Measurements from ENCODE around the gene PTTG1IP. TPM values are rescaled to one million over a fixed set of nuclear protein-coding genes. Genes with fewer than 3 reads are reported as not detected.
"Not testable (repeated sequence)": the region's sequence is repeated elsewhere in the genome, so short reads cannot be mapped to it uniquely, and the experiment has no call there.

Gene PTTG1IP
- total RNA-seq, 1 donor from 2014 or later: 464 TPM

- no peak for DNase-seq (ENCODE audit: extremely low read depth, low read depth, low spot score)
Measured at GRCh38 chr21:44886113-44887075, 12.9 kb upstream of the PTTG1IP start.

- DNase-seq (ENCODE audit: extremely low read depth, low read depth, low spot score): no peak
Measured at GRCh38 chr21:44885615-44886014, 12.1 kb upstream of the PTTG1IP start.

DNA sequence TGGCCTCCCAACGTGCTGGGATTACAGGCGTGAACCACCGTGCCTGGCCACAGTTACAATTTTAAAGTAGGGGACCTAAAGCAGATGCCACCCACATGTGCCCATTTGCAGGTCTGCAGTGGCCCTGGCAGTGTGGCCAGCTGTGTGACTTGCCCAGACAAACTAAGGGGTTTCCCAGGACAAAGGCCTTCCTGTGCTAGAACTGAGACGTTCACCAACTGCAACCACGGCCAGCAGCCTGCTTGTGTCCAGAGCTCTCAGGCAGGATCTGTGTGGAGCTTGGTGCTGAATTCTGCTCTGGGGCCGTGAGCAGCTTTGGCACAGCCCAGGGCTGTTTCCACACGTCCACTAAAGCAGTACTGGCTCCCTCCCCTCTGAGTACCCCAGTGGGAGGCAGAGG lies 10.6 kb upstream of the PTTG1IP start:
- DNase-seq (ENCODE audit: extremely low read depth, low read depth, low spot score): no peak

DNA sequence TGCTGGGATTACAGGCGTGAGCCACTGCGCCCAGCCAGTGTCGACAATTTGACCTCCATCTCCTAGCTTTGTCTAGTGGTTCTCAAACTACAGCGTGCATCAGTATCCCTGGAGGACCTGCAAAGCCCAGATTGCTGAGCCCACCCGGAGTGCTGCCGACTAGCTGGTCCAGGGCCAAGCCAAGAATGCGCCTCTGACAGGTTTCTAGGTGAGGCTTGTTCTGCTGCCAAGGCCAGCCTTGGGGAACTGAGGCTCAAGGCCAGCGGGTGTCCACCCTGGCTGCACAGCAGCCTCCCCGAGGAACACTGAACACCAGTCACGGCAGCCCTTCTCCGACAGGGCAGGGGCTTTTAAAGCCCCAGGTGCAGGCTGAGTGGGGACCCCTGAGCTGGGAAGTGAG lies 9.8 kb upstream of the PTTG1IP start:
- DNase-seq (ENCODE audit: extremely low read depth, low read depth, low spot score): no peak

- no peak for DNase-seq (ENCODE audit: extremely low read depth, low read depth, low spot score)
Measured at GRCh38 chr21:44881198-44881872, 7.8 kb upstream of the PTTG1IP start.

DNA sequence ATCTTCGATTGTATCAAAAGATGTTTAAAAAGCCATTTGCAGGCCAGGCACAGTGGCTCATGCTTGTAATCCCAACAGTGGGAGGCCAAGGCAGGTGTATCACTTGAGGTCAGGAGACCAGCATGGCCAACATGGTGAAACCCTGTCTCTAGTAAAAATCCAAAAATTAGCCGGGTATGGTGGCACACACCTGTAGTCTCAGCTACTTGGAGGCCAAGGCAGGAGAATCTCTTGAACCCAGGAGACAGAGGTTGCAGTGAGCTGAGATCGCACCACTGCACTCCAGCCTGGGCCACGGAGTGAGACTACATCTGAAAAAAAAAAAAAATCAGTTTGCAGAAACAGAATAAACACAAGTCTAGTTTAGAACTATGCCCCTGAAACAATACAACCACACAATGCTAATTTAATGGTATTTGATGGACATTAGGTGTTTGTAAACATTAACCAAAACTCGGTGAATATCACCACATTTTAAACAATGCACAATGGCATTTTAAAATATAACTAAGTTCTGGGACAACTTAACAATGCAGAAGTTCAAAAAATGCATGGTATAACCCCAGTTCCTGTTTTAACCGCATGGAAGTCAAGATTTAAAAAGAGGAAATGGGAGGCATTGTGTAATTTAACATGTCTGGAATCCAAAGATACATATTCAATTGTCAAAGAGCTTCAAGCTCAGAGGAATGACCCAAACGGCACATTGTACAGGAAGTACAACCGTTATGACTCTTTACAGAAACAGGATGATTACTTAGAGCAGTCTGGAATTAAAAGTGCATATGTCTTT lies 7.1 kb upstream of the PTTG1IP start:
- no peak for DNase-seq (ENCODE audit: extremely low read depth, low read depth, low spot score)

DNA sequence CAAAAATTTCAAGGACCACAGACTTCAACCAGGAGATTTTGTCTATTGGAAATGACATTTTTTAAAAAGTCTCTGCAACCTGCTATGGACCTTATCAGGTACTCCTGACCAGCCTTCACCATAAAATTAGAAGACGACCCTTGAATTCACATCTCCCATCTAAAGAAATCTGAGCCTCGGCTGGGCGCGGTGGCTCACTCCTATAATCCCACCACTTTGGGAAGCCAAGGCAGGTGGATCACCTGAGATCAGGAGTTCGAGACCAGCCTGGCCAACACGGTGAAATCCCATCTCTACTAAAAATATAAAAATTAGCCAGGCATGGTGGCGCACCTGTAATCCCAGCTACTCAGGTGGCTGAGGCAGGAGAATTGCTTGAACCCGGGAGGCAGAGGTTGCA lies 5.7 kb upstream of the PTTG1IP start:
- not testable (repeated sequence) for DNase-seq (ENCODE audit: extremely low read depth, low read depth, low spot score)

DNA sequence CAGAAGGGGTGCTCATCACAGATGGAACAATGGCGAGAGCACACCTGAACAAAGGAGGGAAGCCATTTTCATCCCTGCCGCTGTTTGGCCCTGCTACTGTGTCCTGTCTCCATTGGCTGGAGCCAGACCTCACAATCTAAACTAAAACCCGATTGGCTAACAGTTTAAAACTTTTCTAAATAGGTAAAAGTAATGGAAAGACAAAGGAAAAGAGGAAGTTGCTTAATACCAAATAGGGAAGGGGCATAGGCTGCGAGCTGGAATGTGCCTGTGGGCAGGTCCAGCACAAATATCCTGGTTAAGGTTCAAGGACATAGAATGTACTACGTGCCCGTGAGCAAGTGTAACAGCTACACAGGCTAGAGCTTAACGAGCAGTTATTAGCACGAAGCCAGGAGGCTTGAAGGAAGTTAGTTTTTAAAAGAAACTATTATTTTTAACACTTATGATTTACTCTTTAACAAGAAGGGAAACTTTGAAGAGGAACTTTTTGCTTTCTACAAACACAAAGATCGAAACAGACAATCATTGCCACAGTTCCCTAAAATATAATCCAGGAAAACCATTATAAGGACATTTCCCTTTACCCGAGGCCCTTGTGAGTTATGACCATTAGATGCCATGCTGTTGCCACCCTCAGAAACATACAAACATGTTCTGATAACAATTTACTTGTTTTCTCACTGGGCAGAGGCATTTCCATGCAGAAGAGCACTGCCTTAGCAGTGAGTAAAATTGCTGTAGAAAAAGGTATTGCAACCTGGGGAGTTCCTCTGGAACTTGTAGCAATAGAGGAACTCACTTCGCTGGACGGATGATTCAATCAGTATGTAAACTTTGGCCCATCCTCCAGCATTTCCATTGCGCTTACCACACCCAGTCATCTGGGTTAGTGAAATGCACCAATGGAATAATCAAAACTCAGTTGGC lies 4.8 kb upstream of the PTTG1IP start:
- DNase-seq (ENCODE audit: extremely low read depth, low read depth, low spot score): no peak

DNA sequence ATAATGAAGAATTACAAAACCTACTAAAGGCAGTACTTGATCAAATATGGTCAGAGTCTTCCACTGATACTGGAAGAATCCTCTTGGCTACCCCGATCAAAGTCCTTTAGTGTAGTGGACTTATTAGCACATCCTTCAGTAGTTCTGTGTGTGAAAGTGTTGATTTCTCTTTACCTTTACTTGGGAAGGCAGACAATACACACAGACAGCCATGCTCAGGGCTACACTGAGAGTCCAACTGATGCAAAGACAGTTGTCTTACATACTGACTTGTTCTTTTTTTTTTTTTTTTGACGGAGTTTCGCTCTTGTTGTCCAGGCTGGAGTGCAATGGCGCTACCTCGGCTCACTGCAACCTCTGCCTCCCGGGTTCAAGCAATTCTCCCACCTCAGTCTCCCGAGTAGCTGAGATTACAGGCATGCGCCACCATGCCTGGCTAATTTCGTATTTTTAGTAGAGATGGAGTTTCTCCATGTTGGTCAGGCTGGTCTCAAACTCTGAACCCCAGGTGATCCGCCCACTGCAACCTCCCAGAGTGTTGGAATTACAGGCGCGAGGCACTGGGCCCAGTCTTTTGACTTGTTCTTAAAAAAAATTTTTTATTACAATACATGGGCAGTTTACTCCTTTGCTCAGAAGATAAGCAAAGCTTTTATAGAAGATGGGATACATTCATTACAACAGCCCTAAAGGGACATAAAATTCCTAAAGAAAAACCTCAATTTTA lies 3.5 kb upstream of the PTTG1IP start:
- DNase-seq (ENCODE audit: extremely low read depth, low read depth, low spot score): no peak

GRCh38 chr21:44875316-44875700 lies 1.8 kb upstream of the PTTG1IP start:
- no peak for DNase-seq (ENCODE audit: extremely low read depth, low read depth, low spot score)

GRCh38 chr21:44874497-44875315 lies 1.2 kb upstream of the PTTG1IP start:
- DNase-seq (ENCODE audit: extremely low read depth, low read depth, low spot score): no peak

GRCh38 chr21:44874240-44874496 lies 678 bp upstream of the PTTG1IP start:
- no peak for DNase-seq (ENCODE audit: extremely low read depth, low read depth, low spot score)

GRCh38 chr21:44872649-44873355 lies 688 bp downstream of the PTTG1IP start:
- no peak for DNase-seq (ENCODE audit: extremely low read depth, low read depth, low spot score)

DNA sequence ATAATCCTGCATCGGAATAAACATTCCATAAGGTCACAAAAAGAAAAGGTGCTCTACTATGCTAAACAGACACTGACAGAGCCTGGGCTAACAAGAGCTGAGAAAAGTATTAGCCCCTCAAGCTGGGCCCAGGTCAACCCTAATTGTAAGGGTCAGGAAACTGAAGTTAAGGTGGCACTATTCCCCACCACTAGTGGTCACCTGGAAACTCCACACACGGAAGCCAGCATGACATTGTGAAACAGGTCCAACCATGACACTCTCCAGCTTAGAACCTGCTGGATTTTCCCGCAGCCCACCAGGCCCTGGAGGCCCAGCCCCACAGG lies 1.2 kb downstream of the PTTG1IP start:
- no peak for DNase-seq (ENCODE audit: extremely low read depth, low read depth, low spot score)

- DNase-seq (ENCODE audit: extremely low read depth, low read depth, low spot score): no peak
Measured at GRCh38 chr21:44871576-44872269, 1.8 kb downstream of the PTTG1IP start.

DNA sequence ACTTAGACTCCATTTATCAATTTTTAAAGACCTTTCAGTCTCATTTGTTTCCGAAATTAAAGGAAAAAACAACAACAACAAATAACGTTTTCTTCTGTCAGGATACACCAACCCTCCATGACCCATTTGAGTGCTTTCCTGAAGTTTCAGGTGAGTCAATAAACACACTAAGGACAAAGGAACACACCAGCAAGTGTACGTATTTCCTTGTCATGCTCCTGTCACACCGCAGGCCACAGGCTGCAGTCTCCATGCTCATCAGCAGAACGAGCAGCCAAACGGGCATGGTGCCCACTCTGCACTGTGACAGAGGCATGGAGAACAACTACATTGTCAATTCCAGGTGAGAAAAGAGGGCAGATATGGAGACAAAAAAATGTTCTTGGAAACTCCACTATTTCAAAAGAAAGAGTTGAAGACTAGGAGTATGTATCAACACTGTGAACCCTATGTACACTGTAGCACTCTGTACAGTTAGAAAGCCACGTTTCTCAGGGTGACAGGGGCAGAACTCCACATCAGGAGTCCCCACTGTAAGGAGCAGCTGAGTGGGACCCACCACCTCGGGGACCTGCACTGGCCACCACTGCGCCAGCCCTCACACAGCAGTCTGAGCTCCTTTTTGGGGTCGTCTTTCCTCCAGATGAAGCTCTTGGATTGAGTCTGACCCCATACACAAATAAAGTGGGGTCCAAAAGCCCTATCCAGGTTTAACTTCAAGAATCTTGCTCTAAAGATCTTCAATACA lies 2.6 kb downstream of the PTTG1IP start:
- no peak for DNase-seq (ENCODE audit: extremely low read depth, low read depth, low spot score)
